ENCODE results near the gene TLE4. TPM values are rescaled to one million over a fixed set of nuclear protein-coding genes. Genes with fewer than 3 reads are reported as not detected.

The TLE4 gene
- total RNA-seq, 2 experiments from 2014 or later: 11.8 to 15.5 TPM

- no peak overlapping the region for H3K27ac Mint-ChIP-seq
- no peak overlapping the region for H3K4me3 Mint-ChIP-seq
- H3K27me3 Mint-ChIP-seq: no peaks in the 10 kb centered on the region
- POLR2A ChIA-PET: no interaction called here
- H3K4me1 Mint-ChIP-seq: peaks cover 45% of the 10 kb centered on the region
- no peak for DNase-seq
- CTCF ChIA-PET: no interaction called here
- intact Hi-C loops (cut with DNase I, micrococcal nuclease): no loop called here
- peaks cover 9% of the 10 kb centered on the region for H3K36me3 Mint-ChIP-seq (ENCODE audit: low read depth)
- ATAC-seq: no peak
- H3K9me3 Mint-ChIP-seq (ENCODE audit: low read depth): no peaks in the 10 kb centered on the region
Measured at GRCh38 chr9:79667817-79668436, 96.2 kb downstream of the TLE4 start.

GRCh38 chr9:79668956-79669355 lies 97.2 kb downstream of the TLE4 start:
- Mint-ChIP-seq H3K27me3 (no peaks in the 10 kb centered on the region), H3K4me1 (peaks cover 45% of the 10 kb centered on the region), H3K4me3 (no peak overlapping the region), H3K27ac (no peak overlapping the region), H3K9me3 (ENCODE audit: low read depth) (no peaks in the 10 kb centered on the region), H3K36me3 (ENCODE audit: low read depth) (peaks cover 8% of the 10 kb centered on the region)
- CTCF ChIA-PET: interaction anchor here (0.6 to 0.7 kb wide), 2 partner anchors 161 to 592 kb away, joined by 3 read pairs; no protein-coding TSS in a partner anchor
- intact Hi-C loops (cut with DNase I, micrococcal nuclease): no loop called here
- DNase-seq (no peak), ATAC-seq (no peak)
- POLR2A ChIA-PET: no interaction called here

- Mint-ChIP-seq H3K4me1 (peaks cover 43% of the 10 kb centered on the region), H3K4me3 (no peak overlapping the region), H3K9me3 (ENCODE audit: low read depth) (no peaks in the 10 kb centered on the region), H3K36me3 (ENCODE audit: low read depth) (peaks cover 12% of the 10 kb centered on the region), H3K27me3 (no peaks in the 10 kb centered on the region), H3K27ac (no peak overlapping the region)
- POLR2A ChIA-PET: no interaction called here
- CTCF ChIA-PET: interaction anchor here (0.6 to 1.3 kb wide), 4 partner anchors 9 to 101 kb away, joined by 3 to 5 read pairs (median 4); no protein-coding TSS in a partner anchor
- DNase-seq (no peak), ATAC-seq (peak; percentile 33)
- intact Hi-C loops (cut with DNase I, micrococcal nuclease): no loop called here
Measured at GRCh38 chr9:79670269-79670961, 98.7 kb downstream of the TLE4 start.

- H3K4me1 Mint-ChIP-seq: peaks cover 39% of the 10 kb centered on the region
- CTCF ChIA-PET: interaction anchor here (1.3 kb wide), 1 partner anchor 10 kb away, joined by 3 read pairs; no protein-coding TSS in a partner anchor
- intact Hi-C loops (cut with DNase I, micrococcal nuclease): no loop called here
- POLR2A ChIA-PET: no interaction called here
- ATAC-seq (no peak), DNase-seq (no peak)
- no peaks in the 10 kb centered on the region for H3K9me3 Mint-ChIP-seq (ENCODE audit: low read depth)
- H3K27ac Mint-ChIP-seq: no peak overlapping the region
- H3K27me3 Mint-ChIP-seq: no peaks in the 10 kb centered on the region
- peaks cover 12% of the 10 kb centered on the region for H3K36me3 Mint-ChIP-seq (ENCODE audit: low read depth)
- no peak overlapping the region for H3K4me3 Mint-ChIP-seq
Measured at GRCh38 chr9:79671558-79671957, 99.8 kb downstream of the TLE4 start.

GRCh38 chr9:79672236-79672635 lies 100.5 kb downstream of the TLE4 start:
- Mint-ChIP-seq H3K9me3 (ENCODE audit: low read depth) (no peaks in the 10 kb centered on the region), H3K36me3 (ENCODE audit: low read depth) (peaks cover 12% of the 10 kb centered on the region), H3K27me3 (no peaks in the 10 kb centered on the region), H3K4me3 (no peak overlapping the region), H3K27ac (no peak overlapping the region), H3K4me1 (peaks cover 39% of the 10 kb centered on the region)
- CTCF ChIA-PET: no interaction called here
- no peak for DNase-seq
- intact Hi-C loops (cut with DNase I, micrococcal nuclease): no loop called here
- ATAC-seq: no peak
- POLR2A ChIA-PET: no interaction called here

GRCh38 chr9:79672891-79673290 lies 101.1 kb downstream of the TLE4 start:
- intact Hi-C loops (cut with DNase I, micrococcal nuclease): no loop called here
- CTCF ChIA-PET: no interaction called here
- Mint-ChIP-seq H3K27me3 (no peaks in the 10 kb centered on the region), H3K4me1 (peaks cover 39% of the 10 kb centered on the region), H3K27ac (no peak overlapping the region), H3K9me3 (ENCODE audit: low read depth) (no peaks in the 10 kb centered on the region), H3K36me3 (ENCODE audit: low read depth) (peaks cover 12% of the 10 kb centered on the region), H3K4me3 (no peak overlapping the region)
- ATAC-seq (no peak), DNase-seq (no peak)
- POLR2A ChIA-PET: no interaction called here

GRCh38 chr9:79673614-79674013 lies 101.8 kb downstream of the TLE4 start:
- no peak overlapping the region for H3K27ac Mint-ChIP-seq
- intact Hi-C loops (cut with DNase I, micrococcal nuclease): no loop called here
- no peaks in the 10 kb centered on the region for H3K27me3 Mint-ChIP-seq
- POLR2A ChIA-PET: no interaction called here
- DNase-seq (no peak), ATAC-seq (no peak)
- CTCF ChIA-PET: no interaction called here
- peaks cover 14% of the 10 kb centered on the region for H3K36me3 Mint-ChIP-seq (ENCODE audit: low read depth)
- H3K4me3 Mint-ChIP-seq: no peak overlapping the region
- peaks cover 39% of the 10 kb centered on the region for H3K4me1 Mint-ChIP-seq
- no peaks in the 10 kb centered on the region for H3K9me3 Mint-ChIP-seq (ENCODE audit: low read depth)

GRCh38 chr9:79674052-79674777 lies 102.5 kb downstream of the TLE4 start:
- peaks cover 16% of the 10 kb centered on the region for H3K36me3 Mint-ChIP-seq (ENCODE audit: low read depth)
- H3K4me1 Mint-ChIP-seq: peaks cover 36% of the 10 kb centered on the region
- intact Hi-C loops (cut with DNase I, micrococcal nuclease): no loop called here
- no peak overlapping the region for H3K4me3 Mint-ChIP-seq
- H3K27ac Mint-ChIP-seq: no peak overlapping the region
- no peak for DNase-seq
- no peaks in the 10 kb centered on the region for H3K9me3 Mint-ChIP-seq (ENCODE audit: low read depth)
- POLR2A ChIA-PET: no interaction called here
- CTCF ChIA-PET: no interaction called here
- ATAC-seq: no peak
- no peaks in the 10 kb centered on the region for H3K27me3 Mint-ChIP-seq

GRCh38 chr9:79681576-79681975 lies 109.8 kb downstream of the TLE4 start:
- H3K9me3 Mint-ChIP-seq (ENCODE audit: low read depth): no peaks in the 10 kb centered on the region
- ChIA-PET POLR2A (no interaction called here), CTCF (interaction anchor here (1.0 kb wide), 1 partner anchor 10 kb away, joined by 3 read pairs; no protein-coding TSS in a partner anchor)
- H3K4me3 Mint-ChIP-seq: no peak overlapping the region
- no peak overlapping the region for H3K27ac Mint-ChIP-seq
- intact Hi-C loops (cut with DNase I, micrococcal nuclease): loop anchor here in 1 of 2 experiments (10.0 kb wide), 1 partner anchor 107 kb away; the partner anchor contains the start of gene TLE4
- no peaks in the 10 kb centered on the region for H3K27me3 Mint-ChIP-seq
- DNase-seq (no peak), ATAC-seq (no peak)
- H3K36me3 Mint-ChIP-seq (ENCODE audit: low read depth): peaks cover 4% of the 10 kb centered on the region
- peaks cover 20% of the 10 kb centered on the region for H3K4me1 Mint-ChIP-seq

GRCh38 chr9:79682076-79682736 lies 110.4 kb downstream of the TLE4 start:
- POLR2A ChIA-PET: no interaction called here
- no peaks in the 10 kb centered on the region for H3K9me3 Mint-ChIP-seq (ENCODE audit: low read depth)
- no peaks in the 10 kb centered on the region for H3K27me3 Mint-ChIP-seq
- H3K36me3 Mint-ChIP-seq (ENCODE audit: low read depth): peaks cover 7% of the 10 kb centered on the region
- CTCF ChIA-PET: interaction anchor here (1.0 kb wide), 1 partner anchor 11 kb away, joined by 3 read pairs; no protein-coding TSS in a partner anchor
- intact Hi-C loops (cut with DNase I, micrococcal nuclease): loop anchor here in 1 of 2 experiments (10.0 kb wide), 1 partner anchor 107 kb away; the partner anchor contains the start of gene TLE4
- peaks cover 27% of the 10 kb centered on the region for H3K4me1 Mint-ChIP-seq
- no peak for ATAC-seq
- H3K4me3 Mint-ChIP-seq: no peak overlapping the region
- H3K27ac Mint-ChIP-seq: no peak overlapping the region
- DNase-seq: no peak

- no peaks in the 10 kb centered on the region for H3K27me3 Mint-ChIP-seq
- ChIA-PET CTCF (no interaction called here), POLR2A (no interaction called here)
- no peak overlapping the region for H3K4me3 Mint-ChIP-seq
- intact Hi-C loops (cut with DNase I, micrococcal nuclease): loop anchor here in 1 of 2 experiments (10.0 kb wide), 1 partner anchor 109 kb away; the partner anchor contains the start of gene TLE4
- no peaks in the 10 kb centered on the region for H3K9me3 Mint-ChIP-seq (ENCODE audit: low read depth)
- no peak for ATAC-seq
- H3K36me3 Mint-ChIP-seq (ENCODE audit: low read depth): peaks cover 6% of the 10 kb centered on the region
- no peak overlapping the region for H3K27ac Mint-ChIP-seq
- peaks cover 36% of the 10 kb centered on the region for H3K4me1 Mint-ChIP-seq
- no peak for DNase-seq
Measured at GRCh38 chr9:79684059-79684458, 112.3 kb downstream of the TLE4 start.

All from activated CD4-positive, alpha-beta T cell treated with anti-CD3 and anti-CD28 coated beads for 36 hours (primary cell).